Measurements from ENCODE around the gene KLHL26. TPM values are rescaled to one million over a fixed set of nuclear protein-coding genes. Genes with fewer than 3 reads are reported as not detected.

Gene KLHL26
- total and polyA plus RNA-seq, 2 of the 13 experiments (the other 11 are each of a cell fraction or from before 2014, with no cell fraction given) = 1.5 to 1.7 TPM

GRCh38 chr19:18605546-18606280 lies 31.1 kb upstream of the KLHL26 start (continued):
- no peak for TF ChIP-seq ZFP37 (CRISPR knock-in tag; IDR thresholded peaks at IDR 0.05; ENCODE audit: borderline replicate concordance)
- TF ChIP-seq PPARG (CRISPR knock-in tag; conservative IDR thresholded peaks at IDR 0.05) = no peak
- TF ChIP-seq ZNF569 (CRISPR knock-in tag; IDR thresholded peaks at IDR 0.05; ENCODE audit: borderline replicate concordance) = no peak
- TF ChIP-seq YEATS4 (CRISPR knock-in tag; IDR thresholded peaks at IDR 0.05; ENCODE audit: borderline replicate concordance) = peak; percentile 73; the same call in 1 of the 2 replicates
- no peak for TF ChIP-seq MYNN (CRISPR knock-in tag; IDR thresholded peaks at IDR 0.05; ENCODE audit: low read depth)
- no peak for TF ChIP-seq EHMT2 (IDR thresholded peaks at IDR 0.05; ENCODE audit: borderline replicate concordance, low read depth, low read length)
- peak; percentile 82 for TF ChIP-seq MAX (IDR thresholded peaks at IDR 0.05)
- no peak for TF ChIP-seq ELK4 (CRISPR knock-in tag; IDR thresholded peaks at IDR 0.05; ENCODE audit: borderline replicate concordance)
- no peak for TF ChIP-seq ZNF674 (CRISPR knock-in tag; IDR thresholded peaks at IDR 0.05; ENCODE audit: low read depth)
- TF ChIP-seq ZNF546 (CRISPR knock-in tag; conservative IDR thresholded peaks at IDR 0.05) = no peak
- TF ChIP-seq HNRNPH1 (optimal IDR thresholded peaks at IDR 0.05; ENCODE audit: low read depth, low read length) = no peak
- TF ChIP-seq THAP8 (CRISPR knock-in tag; IDR thresholded peaks at IDR 0.05; ENCODE audit: borderline replicate concordance) = no peak
- TF ChIP-seq GABPB1 (CRISPR knock-in tag; IDR thresholded peaks at IDR 0.05) = peak; percentile 60
- no peak for TF ChIP-seq RBM22 (optimal IDR thresholded peaks at IDR 0.05; ENCODE audit: low read length)
- TF ChIP-seq ZBTB20 (CRISPR knock-in tag; IDR thresholded peaks at IDR 0.05; ENCODE audit: borderline replicate concordance, low read depth) = no peak
- no peak for TF ChIP-seq RORA (CRISPR knock-in tag; IDR thresholded peaks at IDR 0.05)
- TF ChIP-seq BRF2 (CRISPR knock-in tag; IDR thresholded peaks at IDR 0.05) = no peak
- no peak for TF ChIP-seq LRRFIP1 (CRISPR knock-in tag; conservative IDR thresholded peaks at IDR 0.05)
- TF ChIP-seq DZIP1 (CRISPR knock-in tag; IDR thresholded peaks at IDR 0.05) = no peak
- TF ChIP-seq ZNF331 (CRISPR knock-in tag; IDR thresholded peaks at IDR 0.05) = peak; percentile 49; the same call in 1 of the 2 replicates
- TF ChIP-seq PHB2 (IDR thresholded peaks at IDR 0.05; ENCODE audit: partially characterized antibody) = no peak
